MM.1S (cell line): Measurements from ENCODE around the gene CXCL3.

Experiments used
- DNase-seq: peaks from one replicate; pipeline ENCODE4 v3.0.0-alpha.2; 2015
- H2AFZ ChIP-seq: fragments of 300-600 bp; sonication (generic); 2 replicates; pipeline ENCODE4 v1.6.0; 2016; ENCODE audit warnings: antibody characterized with exemption, low read length
- H3F3A ChIP-seq: fragments of 300-600 bp; sonication (generic); 2 replicates; pipeline ENCODE4 v1.6.1; 2016; ENCODE audit warnings: mild to moderate bottlenecking, antibody characterized with exemption, low read length, moderate library complexity, mixed read lengths; ENCODE audit not compliant: insufficient read depth
- H3K27ac ChIP-seq: fragments of 300-600 bp; sonication (generic); 2 replicates; pipeline ENCODE4 v1.5.1; 2016; ENCODE audit warnings: mild to moderate bottlenecking, low read length
- H3K27me3 ChIP-seq: fragments of 300-600 bp; sonication (generic); replicated peaks from 2 replicates; pipeline ENCODE4 v1.6.0; 2016; ENCODE audit warnings: low read length; ENCODE audit not compliant: insufficient read depth
- H3K36me3 ChIP-seq: fragments of 300-600 bp; sonication (generic); replicated peaks from 2 replicates; pipeline ENCODE4 v1.6.1; 2016; ENCODE audit warnings: mild to moderate bottlenecking, low read length, mixed read lengths; ENCODE audit not compliant: insufficient read depth
- H3K4me1 ChIP-seq: fragments of 300-600 bp; sonication (generic); 2 replicates; pipeline ENCODE4 v1.6.1; 2016; ENCODE audit warnings: low read length, mixed read lengths
- H3K4me2 ChIP-seq: fragments of 300-600 bp; sonication (generic); 2 replicates; pipeline ENCODE4 v1.6.0; 2016; ENCODE audit warnings: low read depth, low read length
- H3K4me3 ChIP-seq: fragments of 300-600 bp; sonication (generic); 2 replicates; pipeline ENCODE4 v1.5.1; 2016; ENCODE audit warnings: low read length, mixed read lengths
- H3K79me2 ChIP-seq: fragments of 300-600 bp; sonication (generic); 2 replicates; pipeline ENCODE4 v1.6.1; 2016; ENCODE audit warnings: mixed run types, low read length, mixed read lengths
- H3K9ac ChIP-seq: fragments of 300-600 bp; sonication (generic); 2 replicates; pipeline ENCODE4 v1.6.1; 2016; ENCODE audit warnings: low read length, mixed read lengths
- H3K9me2 ChIP-seq: fragments of 300-600 bp; sonication (generic); replicated peaks from 2 replicates; pipeline ENCODE4 v1.6.1; 2016; ENCODE audit warnings: mild to moderate bottlenecking, low read length, mixed read lengths; ENCODE audit not compliant: insufficient read depth
- H3K9me3 ChIP-seq: fragments of 300-600 bp; sonication (generic); replicated peaks from 2 replicates; pipeline ENCODE4 v1.6.1; 2016; ENCODE audit warnings: mild to moderate bottlenecking, low read length, mixed read lengths; ENCODE audit not compliant: insufficient read depth
- H4K20me1 ChIP-seq: fragments of 300-600 bp; sonication (generic); 2 replicates; pipeline ENCODE4 v1.6.1; 2016; ENCODE audit warnings: mild to moderate bottlenecking, low read length, moderate library complexity, mixed read lengths; ENCODE audit not compliant: insufficient read depth
- CTCF ChIP-seq: fragments of 300-600 bp; sonication (generic); IDR thresholded peaks from 2 replicates; pipeline ENCODE4 v1.5.1; 2016; ENCODE audit warnings: antibody characterized with exemption, low read length, mixed read lengths
- EZH2 ChIP-seq: fragments of 300-600 bp; sonication (generic); optimal IDR thresholded peaks from 2 replicates; pipeline ENCODE3; 2017; ENCODE audit warnings: low read depth, mild to moderate bottlenecking, antibody characterized with exemption, low read length, mixed read lengths
- EZH2phosphoT487 ChIP-seq: fragments of 300-600 bp; sonication (generic); IDR thresholded peaks from 2 replicates; pipeline ENCODE4 v1.6.1; 2018; ENCODE audit warnings: antibody characterized with exemption, low read length

CXCL3 gene

DNA sequence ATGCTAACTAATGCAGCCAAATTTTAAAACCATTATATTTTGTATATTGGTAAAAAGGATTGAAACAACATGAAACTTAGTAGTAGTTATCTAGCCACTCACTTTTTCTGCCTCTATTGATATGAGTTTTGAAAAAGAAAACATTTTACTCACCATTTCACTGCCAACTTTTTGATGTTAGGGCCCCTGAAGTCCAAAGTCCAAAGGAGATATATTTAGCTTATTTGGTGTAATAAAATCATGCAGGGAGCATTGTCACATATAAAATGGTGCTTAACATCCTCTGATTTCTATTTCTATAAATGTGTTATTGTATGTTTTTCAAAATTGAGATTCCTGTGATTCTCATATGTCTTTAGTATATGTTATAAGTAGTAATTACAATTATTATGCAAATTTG, 24.5 kb upstream of the CXCL3 start:
- Histone ChIP-seq H4K20me1 (no peaks in the 10 kb centered on the region), H3K9ac (no peak overlapping the region), H2AFZ (no peak overlapping the region), H3K27ac (no peak overlapping the region), H3K36me3 (no peaks in the 10 kb centered on the region), H3K4me1 (no peaks in the 10 kb centered on the region), H3K79me2 (no peaks in the 10 kb centered on the region), H3F3A (no peaks in the 10 kb centered on the region), H3K9me2 (no peaks in the 10 kb centered on the region), H3K4me2 (no peak overlapping the region), H3K4me3 (no peak overlapping the region), H3K27me3 (no peaks in the 10 kb centered on the region), H3K9me3 (no peaks in the 10 kb centered on the region)
- DNase-seq: no peak
- TF ChIP-seq EZH2phosphoT487 (no peak), CTCF (no peak), EZH2 (no peak)

DNA sequence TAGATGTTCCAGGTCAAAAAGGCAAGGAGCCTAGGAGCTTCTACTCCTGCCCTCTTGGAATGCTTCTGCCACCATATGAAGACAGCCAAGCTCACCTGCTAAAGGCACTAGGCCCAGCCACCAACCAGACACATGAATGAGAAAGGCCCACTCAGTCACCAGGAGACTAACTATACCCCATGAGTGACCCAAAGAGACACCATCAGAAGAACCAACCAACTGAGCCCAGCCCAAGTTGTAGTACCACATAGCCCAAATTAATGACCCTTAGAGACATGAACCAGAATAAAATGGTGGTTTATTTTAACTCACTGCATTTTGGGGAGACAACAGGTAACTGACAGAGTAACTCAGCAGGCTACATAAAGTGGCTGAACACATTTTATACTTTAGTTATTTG, 22.9 kb upstream of the CXCL3 start:
- Histone ChIP-seq H3K9ac (no peak overlapping the region), H3K4me2 (no peak overlapping the region), H3K9me3 (no peaks in the 10 kb centered on the region), H3K27me3 (no peaks in the 10 kb centered on the region), H3K27ac (no peak overlapping the region), H3K36me3 (no peaks in the 10 kb centered on the region), H3K79me2 (no peaks in the 10 kb centered on the region), H4K20me1 (no peaks in the 10 kb centered on the region), H3K9me2 (no peaks in the 10 kb centered on the region), H3F3A (no peaks in the 10 kb centered on the region), H2AFZ (no peak overlapping the region), H3K4me1 (no peaks in the 10 kb centered on the region), H3K4me3 (no peak overlapping the region)
- TF ChIP-seq EZH2 (no peak), CTCF (no peak), EZH2phosphoT487 (no peak)
- DNase-seq: no peak

DNA sequence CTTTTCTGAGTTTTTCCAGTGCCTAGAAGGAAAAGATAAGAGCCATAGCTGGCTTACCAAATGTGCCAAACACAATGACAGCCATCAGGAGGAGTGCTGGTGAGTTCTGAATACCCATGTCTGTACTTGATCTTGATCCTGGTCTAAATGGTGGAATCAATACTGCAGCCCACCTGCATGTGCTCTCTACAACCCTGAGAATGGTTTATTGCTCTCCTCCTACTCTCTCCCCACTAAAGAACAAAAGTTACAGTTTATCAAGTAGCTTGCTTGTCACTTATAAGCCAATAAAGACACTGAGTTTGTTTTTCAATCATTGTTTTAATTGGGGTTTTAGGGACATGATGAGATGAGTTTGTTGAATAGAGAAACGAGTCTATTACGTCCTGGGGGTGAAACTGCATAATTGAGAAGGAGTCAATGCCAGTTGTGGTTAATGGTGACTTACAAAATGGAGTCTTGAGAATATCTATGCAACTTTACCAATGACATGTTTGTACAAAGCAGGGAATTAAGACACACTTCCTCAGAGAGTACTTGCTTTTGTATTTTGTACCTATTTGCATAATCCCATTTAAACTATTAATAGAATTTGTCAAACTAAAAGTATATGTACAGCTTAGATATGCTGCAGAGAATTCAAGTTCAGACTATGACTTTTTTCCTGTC, 20.8 kb upstream of the CXCL3 start:
- H3K9ac ChIP-seq: no peak overlapping the region
- no peak overlapping the region for H3K27ac ChIP-seq
- no peak for DNase-seq
- H4K20me1 ChIP-seq: no peaks in the 10 kb centered on the region
- no peaks in the 10 kb centered on the region for H3K9me3 ChIP-seq
- TF ChIP-seq CTCF: no peak
- no peak for TF ChIP-seq EZH2phosphoT487
- TF ChIP-seq EZH2: no peak
- H3K36me3 ChIP-seq: no peaks in the 10 kb centered on the region
- no peaks in the 10 kb centered on the region for H3K9me2 ChIP-seq
- H3K4me2 ChIP-seq: no peak overlapping the region
- no peaks in the 10 kb centered on the region for H3F3A ChIP-seq
- H3K27me3 ChIP-seq: no peaks in the 10 kb centered on the region
- no peak overlapping the region for H2AFZ ChIP-seq
- H3K4me1 ChIP-seq: no peaks in the 10 kb centered on the region
- no peak overlapping the region for H3K4me3 ChIP-seq
- no peaks in the 10 kb centered on the region for H3K79me2 ChIP-seq
